HG03064 (cell line): ENCODE results near the gene CCDC13.

Source experiments
- ATAC-seq: cut with Tn5 transposase; IDR thresholded peaks from one replicate; pipeline ENCODE4 v1.9.1; 2021; ENCODE audit warnings: low read depth; ENCODE audit not compliant: unreplicated experiment

The CCDC13 gene

DNA sequence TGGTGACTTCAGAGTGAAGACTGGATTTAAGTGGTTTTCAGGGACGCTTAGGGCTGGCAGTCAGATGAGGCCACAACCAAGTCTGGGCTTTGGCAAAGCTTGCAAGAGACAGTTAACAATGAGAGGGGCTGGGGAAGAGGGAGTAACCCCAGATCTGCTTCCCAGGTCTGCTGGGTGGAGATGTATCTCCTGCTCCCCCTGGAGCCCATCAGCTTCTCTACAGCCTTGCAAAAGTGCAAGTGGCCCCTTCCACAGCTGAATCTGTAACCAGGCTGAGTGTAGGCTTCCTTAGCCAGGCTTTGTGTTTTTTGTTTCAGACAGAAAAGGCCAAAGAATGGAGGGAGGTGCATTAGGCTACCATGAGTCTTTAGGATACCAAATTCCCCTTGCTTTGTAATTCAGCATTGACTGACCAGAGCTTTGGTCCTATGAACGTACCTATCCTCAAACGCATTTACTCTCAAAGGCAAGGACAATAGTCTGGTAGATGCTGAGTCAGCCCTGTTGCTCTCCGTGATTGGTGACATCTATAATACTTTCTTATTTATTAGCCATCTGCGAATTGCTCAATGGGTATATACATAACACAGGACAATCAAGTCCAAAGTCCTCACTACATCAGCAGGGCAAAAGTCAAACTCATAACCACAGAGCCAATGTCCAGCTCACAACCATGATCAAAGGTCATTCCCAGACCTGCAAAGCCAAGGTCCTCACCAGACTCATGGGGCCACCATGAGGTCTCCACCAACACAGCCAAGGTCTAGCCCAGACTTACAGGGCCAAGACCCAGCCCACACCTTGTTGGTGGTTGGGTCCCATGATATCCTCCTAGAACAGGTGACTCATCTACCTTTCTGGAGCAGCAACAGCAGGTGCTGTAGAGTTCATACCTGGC lies 17.1 kb downstream of the CCDC13 start:
- ATAC-seq = no peak

GRCh38 chr3:42753757-42754156 lies 19.3 kb downstream of the CCDC13 start:
- no peak for ATAC-seq

DNA sequence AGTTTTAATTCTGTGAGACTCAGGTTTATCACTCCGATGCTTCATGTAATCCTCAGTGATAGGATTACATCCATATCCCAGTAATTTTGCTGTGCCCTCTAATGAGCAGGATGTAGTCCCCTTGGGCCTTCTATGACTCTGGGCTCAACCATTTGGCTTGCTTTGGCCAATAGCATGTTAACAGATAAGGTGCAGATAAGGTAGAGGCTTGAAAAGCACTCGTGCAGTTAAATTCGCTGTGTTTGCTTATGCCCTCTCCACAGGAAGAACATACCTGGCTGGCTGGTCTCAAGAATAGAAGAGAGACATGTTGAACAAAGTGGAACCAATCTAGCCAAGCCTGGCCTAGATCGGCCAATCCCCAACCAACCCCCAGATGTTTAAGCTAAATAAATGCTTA lies 20.1 kb downstream of the CCDC13 start:
- ATAC-seq = no peak

GRCh38 chr3:42752441-42752840 lies 20.6 kb downstream of the CCDC13 start:
- no peak for ATAC-seq

GRCh38 chr3:42751609-42752008 lies 21.4 kb downstream of the CCDC13 start:
- ATAC-seq = no peak

DNA sequence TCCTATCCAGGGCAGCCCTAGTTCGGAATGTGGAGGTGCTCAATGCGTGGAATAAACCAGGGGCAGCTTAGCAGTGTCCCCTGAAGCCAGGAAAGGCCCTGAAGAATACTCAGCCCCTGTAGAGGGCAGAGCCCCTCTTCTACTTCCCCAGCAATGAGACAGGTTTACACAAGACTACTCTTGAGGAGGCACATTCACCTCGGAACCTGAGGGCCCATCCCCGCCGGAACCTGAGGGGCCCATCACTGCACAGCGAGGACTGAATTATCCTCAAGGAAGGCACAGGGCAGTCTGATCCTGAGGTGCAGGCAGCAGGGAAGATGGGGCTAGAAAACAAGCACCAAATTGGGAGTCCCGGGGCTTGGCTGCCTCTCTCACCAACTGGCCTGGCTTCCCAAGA lies 22.2 kb downstream of the CCDC13 start:
- ATAC-seq = no peak

DNA sequence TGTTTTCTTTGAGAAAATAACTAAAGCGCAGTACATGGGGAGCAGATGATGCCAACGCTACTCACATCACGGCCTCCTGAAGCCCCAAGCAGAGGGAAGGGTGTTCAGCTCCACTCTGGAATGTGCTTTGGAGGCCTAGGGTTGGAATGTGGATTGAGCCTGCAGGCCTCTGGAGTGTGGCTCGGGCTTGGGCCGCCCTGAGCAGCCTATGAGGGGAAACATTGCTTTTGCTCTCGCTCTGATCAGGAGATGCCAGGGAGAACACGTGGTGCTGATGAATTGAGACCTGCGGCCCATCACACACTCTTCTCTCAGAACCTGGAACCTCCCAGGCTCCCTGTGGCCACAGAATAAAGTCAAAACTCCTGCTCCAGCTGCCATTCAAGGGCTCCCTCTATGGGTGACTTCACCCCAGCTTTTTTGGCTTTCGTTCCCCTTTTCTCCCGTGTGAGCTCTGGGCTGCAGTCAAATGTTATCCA lies 23.3 kb downstream of the CCDC13 start:
- ATAC-seq = no peak

GRCh38 chr3:42749025-42749752 lies 23.9 kb downstream of the CCDC13 start:
- no peak for ATAC-seq

GRCh38 chr3:42747581-42747980 lies 25.5 kb downstream of the CCDC13 start:
- no peak for ATAC-seq

DNA sequence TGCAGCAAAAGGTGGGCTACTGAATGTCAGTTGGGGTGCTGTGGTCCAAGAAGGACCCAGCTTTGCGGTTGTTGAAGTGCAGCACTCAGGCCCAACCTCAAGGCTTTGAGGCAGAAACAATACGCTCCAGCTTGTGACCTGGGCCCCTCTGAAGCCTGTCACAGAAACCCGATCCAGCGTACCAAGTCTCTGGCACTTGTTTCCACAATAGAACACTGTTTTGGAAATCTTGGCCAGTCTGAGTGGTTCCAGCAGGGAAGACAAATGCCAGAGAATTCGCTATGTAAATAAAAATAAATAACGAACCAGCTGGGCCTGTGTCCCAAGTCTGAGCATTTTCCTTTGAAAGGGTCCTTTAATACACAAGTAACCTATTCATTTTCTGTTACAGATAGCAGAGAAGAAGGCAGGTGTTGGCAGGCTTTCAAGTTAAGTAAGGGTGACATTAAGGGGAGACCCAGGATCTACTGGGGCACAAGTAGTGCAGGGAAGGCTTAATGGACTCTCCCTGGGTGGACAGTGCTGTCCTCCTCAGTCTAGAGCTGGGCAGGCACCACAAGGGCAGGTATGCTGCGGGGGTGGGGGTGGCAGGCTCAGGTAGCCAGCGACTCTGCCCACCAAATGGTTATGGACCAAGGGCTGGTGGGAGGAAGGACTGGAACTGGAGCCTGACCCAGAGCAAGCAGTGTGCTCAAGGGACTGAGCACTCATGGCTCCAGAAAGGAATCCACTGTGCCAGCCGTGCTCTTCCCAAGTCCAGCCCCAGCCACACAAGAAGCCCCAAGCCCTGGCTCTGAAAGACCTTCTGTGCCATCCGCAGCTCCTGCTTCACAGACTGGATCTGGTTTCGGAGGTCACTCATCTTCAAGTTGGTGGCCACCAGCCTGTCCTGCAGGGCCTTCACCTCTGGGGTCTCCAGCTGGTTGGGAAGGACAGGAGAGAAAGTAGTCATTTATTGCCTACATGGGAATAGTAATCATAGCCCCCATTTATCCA lies 26.3 kb downstream of the CCDC13 start:
- no peak for ATAC-seq

GRCh38 chr3:42745776-42746454 lies 27.1 kb downstream of the CCDC13 start:
- ATAC-seq = no peak

GRCh38 chr3:42745291-42745745 lies 27.7 kb downstream of the CCDC13 start:
- ATAC-seq = no peak

GRCh38 chr3:42743204-42743995 lies 29.7 kb downstream of the CCDC13 start:
- no peak for ATAC-seq

DNA sequence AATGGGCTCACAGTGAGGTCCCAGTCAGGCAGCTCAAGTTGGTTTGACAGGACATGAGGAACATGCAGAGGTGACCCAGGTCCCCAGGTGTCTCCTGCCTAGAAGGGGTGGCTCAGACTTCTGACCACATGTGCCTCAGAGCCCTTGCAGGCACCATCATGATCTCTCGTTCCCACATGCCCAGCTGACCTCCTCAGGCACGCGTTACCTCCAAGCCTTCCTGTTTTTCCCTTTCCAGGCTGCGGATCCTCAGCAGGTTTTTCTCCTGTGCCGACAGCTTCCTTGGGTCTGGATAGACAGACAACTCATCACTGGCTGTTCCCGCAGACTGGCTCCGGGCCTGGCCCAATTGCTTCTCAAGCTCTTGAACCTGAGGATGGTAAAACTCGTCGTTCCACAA lies 30.4 kb downstream of the CCDC13 start:
- ATAC-seq = no peak

GRCh38 chr3:42742259-42742658 lies 30.8 kb downstream of the CCDC13 start:
- ATAC-seq = no peak

GRCh38 chr3:42741796-42742195 lies 31.3 kb downstream of the CCDC13 start:
- no peak for ATAC-seq

DNA sequence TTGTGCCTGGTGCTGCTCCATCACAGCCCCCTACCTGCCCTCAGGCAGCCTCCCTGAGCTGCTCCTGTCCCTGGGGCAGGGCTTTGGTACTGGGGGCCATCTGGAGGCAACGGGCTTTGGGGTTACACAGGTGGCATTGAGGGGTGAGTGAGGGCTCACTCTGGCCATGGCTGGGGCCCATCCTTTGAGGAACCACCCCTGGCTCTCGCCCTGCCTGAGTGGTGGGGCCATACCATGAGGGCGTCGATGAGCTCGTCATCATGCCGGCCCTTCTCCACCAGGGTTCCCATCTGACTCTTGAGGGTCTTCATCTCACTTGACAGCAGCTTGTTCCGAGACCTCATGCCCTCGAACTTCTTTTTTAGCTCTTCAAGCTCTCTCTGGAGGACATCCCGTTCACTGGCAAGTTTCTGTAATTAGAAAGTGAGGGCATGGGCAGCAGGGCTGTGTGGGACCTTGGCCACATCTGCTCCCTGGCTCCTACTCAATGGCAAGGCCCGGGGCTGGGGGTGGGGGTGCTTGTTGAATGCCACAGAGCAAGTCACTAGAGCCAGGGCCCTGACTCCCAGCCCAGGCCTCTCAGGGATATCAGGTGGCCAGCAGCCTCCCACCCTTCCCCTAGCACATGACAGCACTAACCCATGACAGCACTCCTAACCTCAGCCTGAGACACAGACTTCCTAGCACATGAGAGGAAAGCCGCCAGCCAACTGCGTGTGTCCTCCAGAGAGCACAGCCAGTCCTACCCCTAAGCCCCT lies 33.5 kb downstream of the CCDC13 start:
- no peak for ATAC-seq

DNA sequence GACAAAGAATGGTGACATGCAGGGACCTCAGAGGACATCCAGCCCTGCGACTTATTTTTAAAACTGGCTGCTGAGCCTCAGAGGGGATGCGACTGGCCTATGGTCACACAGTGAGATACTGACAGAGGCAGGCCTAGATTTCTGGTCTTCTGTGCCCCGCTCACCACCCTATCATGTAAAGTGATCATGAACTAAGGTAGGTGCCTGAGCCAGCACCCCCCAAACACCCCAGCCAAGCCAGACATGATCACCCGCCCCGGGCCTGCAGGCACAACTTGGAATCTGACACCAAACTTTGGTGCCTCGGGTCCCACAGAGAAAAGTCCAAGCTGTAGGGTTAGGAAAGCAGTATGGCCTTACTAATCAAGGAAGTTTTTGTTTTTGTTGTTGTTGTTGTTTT lies 36.5 kb downstream of the CCDC13 start:
- ATAC-seq = no peak
